IPS-15b (cell line): ENCODE measurements around the gene VPS33A.

Experiments
- H3K27me3 ChIP-seq: one replicate; pipeline ENCODE4 v1.6.1; 2013; ENCODE audit warnings: low read length; ENCODE audit not compliant: control insufficient read depth, insufficient read depth
- H3K36me3 ChIP-seq: one replicate; pipeline ENCODE4 v1.6.1; 2013; ENCODE audit warnings: low read length; ENCODE audit not compliant: control insufficient read depth, insufficient read depth
- H3K4me1 ChIP-seq: one replicate; pipeline ENCODE4 v1.6.1; 2013; ENCODE audit warnings: mild to moderate bottlenecking, low read length; ENCODE audit not compliant: control insufficient read depth, insufficient read depth
- H3K4me3 ChIP-seq: one replicate; pipeline ENCODE4 v1.5.1; 2013; ENCODE audit warnings: low read depth, low read length
- H3K9ac ChIP-seq: one replicate; pipeline ENCODE4 v1.6.1; 2013; ENCODE audit warnings: low read depth, mild to moderate bottlenecking, low read length
- H3K9me3 ChIP-seq: one replicate; pipeline ENCODE4 v1.6.1; 2013; ENCODE audit warnings: mild to moderate bottlenecking, low read length; ENCODE audit not compliant: control insufficient read depth, insufficient read depth

Gene VPS33A

DNA sequence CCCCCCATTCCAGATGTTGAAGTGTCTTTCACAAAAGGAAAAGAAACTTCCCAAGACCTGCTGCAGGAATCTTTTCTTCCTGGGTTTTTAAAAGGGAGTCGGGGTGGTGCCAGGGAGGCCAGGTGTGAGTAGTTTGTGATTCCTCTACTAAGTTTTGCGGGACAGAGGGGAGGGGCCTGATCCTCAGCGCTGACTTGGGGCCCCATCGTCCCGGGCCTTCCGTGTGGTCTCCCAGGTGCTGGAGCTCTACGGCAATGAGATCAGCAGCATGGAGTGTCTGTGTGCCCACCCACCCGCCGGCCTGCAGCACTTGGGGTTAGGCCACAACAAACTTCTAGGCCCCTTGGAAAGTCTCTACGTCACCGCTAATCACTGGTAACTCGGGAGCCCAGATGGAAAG is 78.8 kb downstream of the VPS33A start:
- Histone ChIP-seq H3K4me3 (no peak overlapping the region), H3K36me3 (no peaks in the 10 kb centered on the region), H3K9me3 (no peaks in the 10 kb centered on the region), H3K4me1 (peaks cover 2% of the 10 kb centered on the region), H3K27me3 (peaks cover 4% of the 10 kb centered on the region), H3K9ac (no peak overlapping the region)

DNA sequence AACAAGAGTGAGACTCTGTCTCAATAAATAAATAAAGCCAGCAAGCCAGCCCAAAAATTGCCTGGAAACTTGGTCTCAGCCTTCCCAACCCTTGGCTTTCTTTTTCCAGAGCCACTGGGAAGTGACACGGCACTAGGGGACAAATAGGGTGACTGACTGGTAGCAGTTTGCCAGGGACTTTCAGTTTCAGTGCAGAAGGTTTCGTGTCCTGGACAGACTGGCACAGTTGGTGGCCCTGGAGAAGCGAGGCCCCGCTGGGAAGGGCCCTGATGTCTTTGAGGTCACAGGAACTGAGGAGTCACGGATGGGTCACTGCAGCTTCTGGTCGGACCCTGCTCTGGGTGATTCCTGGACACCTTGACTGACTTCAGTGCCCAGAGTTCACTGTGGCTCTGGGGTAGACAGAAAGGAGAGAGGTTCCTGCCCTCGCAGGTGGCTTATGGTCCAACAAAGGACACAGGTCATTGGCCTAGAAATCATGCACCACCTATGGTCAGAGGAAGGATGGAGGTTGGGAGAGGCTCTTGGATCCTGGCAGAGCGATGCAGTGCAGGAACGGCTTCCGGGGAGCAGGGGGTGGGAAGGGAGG is 80.7 kb downstream of the VPS33A start:
- Histone ChIP-seq H3K9ac (no peak overlapping the region), H3K36me3 (no peaks in the 10 kb centered on the region), H3K4me1 (peaks cover 2% of the 10 kb centered on the region)

DNA sequence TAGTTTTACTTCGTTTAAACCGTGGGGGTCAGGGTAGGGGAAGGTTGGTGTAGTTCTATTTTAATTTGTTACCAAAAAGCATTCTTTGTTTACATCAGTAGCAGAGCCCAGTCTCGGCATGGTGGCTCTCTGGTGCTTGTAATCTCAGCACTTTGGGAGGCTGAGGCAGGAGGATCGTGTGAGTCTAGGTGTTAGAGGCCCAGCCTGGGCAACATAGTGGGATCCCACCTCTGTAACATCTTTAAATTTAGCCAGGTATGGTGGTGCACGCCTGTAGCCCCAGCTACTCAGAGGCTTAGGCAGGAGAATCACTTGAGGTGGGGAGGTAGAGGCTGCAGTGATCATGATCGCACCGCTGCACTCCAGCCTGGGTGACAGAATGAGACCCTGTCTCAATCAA is 81.2 kb downstream of the VPS33A start:
- Histone ChIP-seq H3K36me3 (no peaks in the 10 kb centered on the region), H3K4me3 (no peak overlapping the region), H3K9ac (no peak overlapping the region), H3K9me3 (no peaks in the 10 kb centered on the region), H3K27me3 (peaks cover 4% of the 10 kb centered on the region), H3K4me1 (peaks cover 2% of the 10 kb centered on the region)

More for the DNA sequence above, 80.7 kb downstream of the VPS33A start:
- H3K9me3 ChIP-seq: no peaks in the 10 kb centered on the region
- peaks cover 4% of the 10 kb centered on the region for H3K27me3 ChIP-seq
- H3K4me3 ChIP-seq: no peak overlapping the region

DNA sequence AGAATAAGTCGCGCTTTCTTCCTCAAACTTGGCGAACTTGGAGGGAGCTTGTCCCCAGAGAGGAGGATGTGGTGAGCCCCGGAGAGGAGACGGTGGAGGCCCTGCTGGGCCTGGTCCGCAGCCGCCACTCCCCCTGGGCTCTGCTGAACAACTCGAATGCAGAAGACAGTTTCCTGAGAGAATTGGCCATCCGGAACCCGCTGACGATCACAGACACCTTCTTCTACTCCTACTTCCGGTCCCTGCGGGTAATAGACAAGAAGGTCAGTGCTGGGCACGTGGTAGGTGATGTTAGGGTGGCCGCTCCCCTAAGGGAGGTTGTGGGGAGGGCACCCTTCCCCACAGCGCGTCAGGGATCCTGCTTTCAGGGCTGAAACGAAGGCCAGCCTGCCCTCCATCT is 81.8 kb downstream of the VPS33A start:
- Histone ChIP-seq H3K27me3 (peaks cover 4% of the 10 kb centered on the region), H3K4me3 (no peak overlapping the region), H3K4me1 (peaks cover 2% of the 10 kb centered on the region), H3K9ac (no peak overlapping the region), H3K9me3 (no peaks in the 10 kb centered on the region), H3K36me3 (no peaks in the 10 kb centered on the region)

DNA sequence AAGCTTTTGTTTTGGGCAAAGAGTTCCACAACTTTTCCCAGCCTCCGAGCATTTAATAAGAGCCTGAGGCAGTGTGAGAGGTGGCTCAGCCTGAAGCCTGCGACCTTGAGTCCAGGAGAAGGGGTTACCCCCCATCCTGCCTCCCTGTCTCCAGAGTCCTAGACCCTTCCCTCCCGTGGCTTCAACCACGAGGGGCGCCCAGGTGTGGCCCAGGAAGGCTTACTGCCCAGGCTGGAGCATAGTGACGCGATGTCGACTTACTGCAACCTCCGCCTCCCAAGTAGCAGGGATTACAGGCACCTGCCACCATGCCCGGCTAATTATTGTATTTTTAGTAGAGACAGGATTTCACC is 82.7 kb downstream of the VPS33A start:
- no peaks in the 10 kb centered on the region for H3K9me3 ChIP-seq
- H3K9ac ChIP-seq: no peak overlapping the region
- peaks cover 4% of the 10 kb centered on the region for H3K27me3 ChIP-seq
- peak overlapping the region; percentile 50 for H3K4me3 ChIP-seq
- peaks cover 2% of the 10 kb centered on the region for H3K4me1 ChIP-seq
- no peaks in the 10 kb centered on the region for H3K36me3 ChIP-seq

DNA sequence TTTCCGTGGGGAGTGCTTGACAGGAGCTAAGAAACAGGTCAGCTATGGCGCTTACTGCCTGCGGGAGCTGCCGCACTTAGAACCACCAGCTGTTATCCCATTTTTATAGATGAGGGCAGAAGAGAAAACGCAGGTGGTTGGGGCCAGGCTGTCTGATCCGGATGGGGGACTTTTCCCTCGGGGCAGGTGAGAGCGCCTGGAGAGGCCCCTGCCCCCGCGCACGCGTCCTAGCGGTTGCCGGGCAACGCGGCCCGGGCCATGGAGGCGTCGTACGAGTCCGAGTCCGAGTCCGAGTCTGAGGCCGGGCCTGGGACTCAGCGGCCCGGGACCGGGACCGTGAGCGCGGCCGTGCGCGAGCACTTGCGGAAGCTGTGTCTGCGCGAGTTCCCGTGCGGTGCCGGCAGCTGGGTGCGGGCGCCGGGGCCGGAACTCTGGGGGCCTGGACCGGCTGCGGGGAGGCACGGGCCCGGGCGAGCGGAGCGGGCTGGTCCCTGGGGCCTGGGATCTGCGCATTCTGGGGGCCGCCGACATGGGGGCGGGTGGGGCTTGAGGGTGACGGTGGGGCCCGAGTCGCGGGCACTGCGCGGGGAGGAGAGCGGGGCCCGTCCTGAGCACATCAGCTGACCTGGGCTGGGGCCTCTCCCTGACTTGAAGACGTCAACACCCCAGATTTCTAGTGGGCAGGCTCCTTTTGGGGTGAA is 83.3 kb downstream of the VPS33A start, which contains the start of gene LRRC43:
LRRC43 (plus strand) TSS at position 237 of the 701 bp plus-strand sequence; CDS start at position 259, 22 bp downstream.
- Histone ChIP-seq H3K9me3 (no peaks in the 10 kb centered on the region), H3K4me3 (peak within 1 kb of the TSS; percentile 50), H3K4me1 (peaks cover 2% of the 10 kb centered on the region), H3K36me3 (no peaks in the 10 kb centered on the region), H3K9ac (no peak within 1 kb of the TSS), H3K27me3 (peaks cover 4% of the 10 kb centered on the region)
